Stimulated activated CD8-positive, alpha-beta memory T cell treated with anti-CD3 and anti-CD28 coated beads, Interleukin-7, amount 100 ng/mL, for 24 hours (primary cell): ENCODE measurements around the gene MVB12B.

ENCODE experiments used
- DNase-seq: peaks from one replicate; pipeline ENCODE4 v3.0.0-alpha.2; 2020; ENCODE audit warnings: low read depth

The MVB12B gene

GRCh38 chr9:126494264-126494663, 167.6 kb downstream of the MVB12B start:
- no peak for DNase-seq

DNA sequence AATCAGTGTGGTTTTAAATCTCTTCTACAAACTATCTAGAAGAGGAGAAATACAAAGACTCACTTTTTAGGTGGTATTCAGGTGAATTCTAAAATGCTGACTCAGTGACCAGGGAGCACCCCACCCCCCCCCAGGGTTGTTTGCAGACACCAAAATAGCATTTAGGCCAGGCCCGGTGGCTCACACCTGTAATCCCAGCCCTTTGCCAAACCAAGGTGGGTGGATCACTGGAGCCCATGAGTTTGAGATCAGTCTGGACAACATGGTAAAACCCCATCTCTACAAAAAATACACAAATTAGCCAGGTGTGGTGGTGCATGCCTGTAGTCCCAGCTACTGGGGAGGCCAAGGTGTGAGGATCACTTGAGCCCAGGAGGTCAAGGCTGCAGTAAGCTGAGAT, 168.1 kb downstream of the MVB12B start:
- DNase-seq: no peak

DNA sequence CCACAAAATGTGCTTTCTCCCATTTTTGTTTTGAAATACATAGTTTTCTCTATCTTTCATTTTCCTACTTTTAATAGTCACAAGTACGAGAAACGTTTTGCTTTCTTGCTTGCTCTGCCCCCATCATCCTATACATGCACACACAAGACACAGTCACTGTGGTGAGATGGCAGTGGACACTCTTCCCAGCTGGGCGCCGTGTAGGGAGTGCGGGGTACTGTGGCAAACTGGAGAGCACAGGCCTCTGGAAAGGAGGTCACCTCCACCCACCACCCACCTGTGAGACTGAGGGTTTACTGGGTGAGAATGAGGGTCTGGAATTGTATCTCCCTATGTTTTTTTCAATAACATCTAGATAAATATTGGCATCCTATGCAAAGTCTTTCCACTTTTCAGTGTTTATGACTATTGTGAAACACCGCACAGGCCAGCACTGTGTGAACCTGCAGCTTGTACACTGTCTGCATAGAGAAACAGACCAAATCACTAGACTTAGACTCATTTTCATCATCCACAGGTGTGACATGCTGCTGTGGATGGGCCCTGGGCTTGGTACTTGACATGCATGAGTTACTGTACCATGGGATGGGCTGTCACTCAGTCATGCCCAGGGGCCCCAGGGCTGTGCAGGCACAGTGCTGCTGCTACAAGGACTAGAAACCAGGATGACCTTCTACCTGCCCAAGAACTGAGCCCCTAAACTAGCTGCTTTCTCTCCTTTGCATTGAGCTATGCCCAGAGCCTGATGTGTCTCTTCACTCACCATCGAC, 169.0 kb downstream of the MVB12B start:
- DNase-seq: no peak

DNA sequence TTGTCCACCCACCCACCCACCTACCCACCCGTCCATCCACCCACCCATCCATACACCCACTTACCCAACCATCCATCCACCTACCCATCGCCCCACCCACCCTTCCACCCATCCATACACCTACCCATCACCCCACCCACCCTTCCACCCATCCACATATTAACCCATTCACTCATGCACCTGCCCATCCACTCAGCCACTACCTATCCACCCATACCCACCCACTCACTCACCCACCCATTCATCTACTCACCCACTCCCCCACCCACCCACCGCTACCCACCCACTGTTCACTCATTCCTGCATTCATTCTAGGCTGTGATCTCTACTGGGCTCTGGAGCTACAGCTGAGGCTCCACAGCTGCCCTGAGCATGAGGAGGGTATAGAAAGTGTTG, 169.6 kb downstream of the MVB12B start:
- no peak for DNase-seq

GRCh38 chr9:126496781-126497659, 170.4 kb downstream of the MVB12B start:
- no peak for DNase-seq

DNA sequence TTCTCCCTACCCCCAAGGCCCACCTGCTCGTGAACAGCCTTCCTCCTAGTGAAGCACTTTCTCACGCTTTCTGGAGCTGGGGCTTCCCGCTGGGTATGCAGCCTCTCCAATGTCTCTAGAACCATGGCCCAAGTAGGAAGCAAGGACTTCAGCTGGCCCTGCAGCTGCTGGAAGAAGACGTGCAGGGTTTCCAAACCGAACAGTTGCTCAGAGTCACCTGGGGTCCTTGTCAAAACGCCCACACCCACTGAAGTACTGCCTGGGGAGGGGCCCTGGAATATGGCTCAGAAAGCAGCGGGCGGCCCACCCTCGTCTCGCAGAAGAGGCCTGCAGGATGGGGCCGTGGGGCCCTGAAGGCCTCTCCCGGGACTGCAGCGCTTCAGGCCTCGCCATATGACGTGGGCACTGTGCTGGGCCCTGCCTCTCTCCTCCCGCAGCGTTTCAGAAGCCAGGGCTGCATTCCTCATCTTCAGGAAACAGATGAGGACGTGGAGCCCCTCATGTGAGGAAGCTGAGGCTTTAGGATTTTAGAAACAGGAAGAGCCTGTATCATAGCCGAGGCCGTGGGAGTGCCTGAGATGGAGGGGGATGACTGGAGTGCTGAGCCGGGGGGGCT, 171.1 kb downstream of the MVB12B start:
- no peak for DNase-seq

GRCh38 chr9:126498331-126498730, 171.7 kb downstream of the MVB12B start:
- no peak for DNase-seq

DNA sequence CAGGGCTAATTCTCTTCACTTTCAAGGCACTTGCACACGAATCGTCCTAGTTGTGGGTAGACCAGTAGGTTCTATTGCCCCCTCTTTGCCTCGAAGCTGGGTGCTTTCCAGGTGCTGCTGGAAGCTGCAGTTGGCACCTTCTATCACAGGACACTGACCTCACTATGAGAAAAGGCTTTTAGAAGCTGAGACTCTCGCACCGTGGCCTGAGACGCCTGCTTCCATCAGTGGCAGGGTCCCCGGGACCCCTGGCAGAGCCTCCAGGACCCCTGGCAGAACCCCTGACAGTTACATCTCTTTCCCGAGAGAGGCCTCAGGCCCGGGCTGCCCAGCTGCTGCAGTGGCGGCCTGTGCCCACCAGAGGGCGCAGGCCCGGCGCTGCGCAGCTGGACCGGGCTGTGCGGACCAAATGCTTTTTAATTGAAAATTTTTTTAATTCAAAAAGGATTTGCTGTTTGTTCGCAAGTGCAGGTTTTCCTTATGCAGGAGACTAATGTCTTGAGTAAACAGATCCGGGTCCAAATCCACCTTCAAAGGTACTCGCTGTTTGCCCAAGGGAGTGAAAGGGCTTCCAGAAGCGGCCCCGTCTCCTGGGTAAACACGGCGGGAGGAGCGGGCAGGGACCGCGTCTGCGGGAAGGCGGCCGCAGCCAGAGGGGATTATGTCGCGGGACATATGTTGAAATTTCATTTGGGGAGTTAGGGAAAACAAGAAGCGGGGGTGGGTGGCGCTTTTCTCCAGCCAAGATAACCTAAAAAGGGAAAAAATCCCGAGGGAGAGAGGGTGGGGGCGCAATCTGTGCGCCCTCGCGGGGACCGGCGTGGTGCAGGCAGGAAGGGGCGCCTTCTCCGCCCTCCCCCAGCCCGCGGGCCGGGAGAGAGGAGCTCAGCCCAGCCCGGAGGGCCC, 172.6 kb downstream of the MVB12B start:
- DNase-seq: no peak

DNA sequence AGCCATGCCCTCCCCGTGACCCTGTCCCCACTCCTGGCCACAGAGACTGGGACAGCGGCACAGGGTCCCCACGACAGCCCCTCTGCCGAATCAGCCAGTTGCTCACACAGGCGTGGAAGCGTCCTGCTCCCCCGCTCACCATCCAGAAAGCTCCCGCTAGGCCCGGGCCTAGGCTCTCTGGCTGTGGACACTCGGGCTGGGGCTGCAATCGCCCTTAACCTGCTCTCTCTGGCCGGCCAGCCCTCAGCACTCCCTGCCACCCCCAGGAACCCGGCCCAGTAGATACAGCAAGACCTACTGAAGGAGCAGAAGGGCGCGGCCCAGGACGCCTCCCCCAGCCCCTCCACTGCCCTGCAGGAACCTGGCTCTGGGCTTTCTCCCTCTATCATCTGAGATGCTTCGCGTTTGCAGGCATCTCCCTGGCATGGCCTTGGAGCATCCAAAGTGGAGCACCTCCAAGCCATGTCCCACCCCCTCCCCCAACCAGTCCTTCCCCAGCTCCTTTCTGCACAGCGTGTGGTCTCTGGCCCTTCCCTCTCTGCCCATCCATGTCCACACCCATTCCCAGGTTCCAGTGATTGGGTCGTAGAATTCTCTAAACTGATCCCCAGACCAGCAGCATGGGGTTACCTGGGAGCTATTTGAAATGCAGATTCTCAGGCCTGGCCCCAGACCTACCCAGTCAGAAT, 173.4 kb downstream of the MVB12B start:
- DNase-seq: no peak

- DNase-seq: peak; percentile 46
These were observed 174.2 kb downstream of the MVB12B start for GRCh38 chr9:126500600-126501382.

DNA sequence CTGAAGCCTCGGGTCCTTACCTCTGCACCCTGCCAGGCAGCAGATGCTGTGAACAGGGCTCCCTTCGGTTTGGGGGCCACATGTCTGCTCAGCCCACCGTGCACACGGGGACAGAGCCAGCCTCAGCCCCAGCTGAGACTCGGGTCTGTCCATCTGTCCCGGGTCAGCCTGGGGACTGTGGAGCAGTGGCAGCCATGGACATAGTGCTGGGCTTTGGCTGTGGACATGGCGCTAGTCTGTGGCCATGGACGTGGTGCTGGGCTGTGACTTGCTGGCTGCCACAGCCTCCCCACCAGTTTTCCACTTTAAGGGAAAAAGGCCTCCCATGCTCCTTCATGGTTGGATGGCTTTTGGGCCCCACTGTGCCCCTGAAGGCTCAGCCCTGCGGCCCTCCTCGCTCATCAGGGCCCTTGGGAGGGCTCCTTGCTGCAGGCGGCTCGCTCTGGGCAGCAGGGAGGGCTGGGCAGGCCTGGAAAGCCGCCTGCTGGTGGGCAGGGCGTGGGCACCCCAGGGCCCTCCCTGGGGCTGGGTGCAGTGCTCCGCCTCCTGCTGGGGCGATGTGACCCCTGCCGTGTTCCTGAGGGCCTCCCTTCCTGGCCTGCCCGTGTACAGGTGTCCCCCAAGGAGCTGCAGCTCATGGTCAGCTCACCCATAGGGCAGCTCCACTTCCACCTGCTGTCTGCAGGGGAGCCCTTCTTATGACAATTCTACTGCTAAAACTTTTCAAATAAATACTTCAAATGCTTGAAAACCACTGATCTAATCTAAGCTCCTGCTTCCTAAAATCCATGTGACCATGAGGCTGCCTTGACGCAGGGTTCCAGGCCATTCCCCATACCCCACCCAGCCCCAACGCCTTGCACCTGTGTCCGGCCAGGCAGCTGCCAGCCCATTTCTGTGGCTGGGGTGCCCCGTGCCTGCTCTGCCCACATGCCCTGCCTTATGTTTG, 175.0 kb downstream of the MVB12B start:
- DNase-seq: no peak

GRCh38 chr9:126502417-126503332, 176.0 kb downstream of the MVB12B start:
- no peak for DNase-seq

- no peak for DNase-seq
These were observed 176.9 kb downstream of the MVB12B start for GRCh38 chr9:126503333-126504085.

DNA sequence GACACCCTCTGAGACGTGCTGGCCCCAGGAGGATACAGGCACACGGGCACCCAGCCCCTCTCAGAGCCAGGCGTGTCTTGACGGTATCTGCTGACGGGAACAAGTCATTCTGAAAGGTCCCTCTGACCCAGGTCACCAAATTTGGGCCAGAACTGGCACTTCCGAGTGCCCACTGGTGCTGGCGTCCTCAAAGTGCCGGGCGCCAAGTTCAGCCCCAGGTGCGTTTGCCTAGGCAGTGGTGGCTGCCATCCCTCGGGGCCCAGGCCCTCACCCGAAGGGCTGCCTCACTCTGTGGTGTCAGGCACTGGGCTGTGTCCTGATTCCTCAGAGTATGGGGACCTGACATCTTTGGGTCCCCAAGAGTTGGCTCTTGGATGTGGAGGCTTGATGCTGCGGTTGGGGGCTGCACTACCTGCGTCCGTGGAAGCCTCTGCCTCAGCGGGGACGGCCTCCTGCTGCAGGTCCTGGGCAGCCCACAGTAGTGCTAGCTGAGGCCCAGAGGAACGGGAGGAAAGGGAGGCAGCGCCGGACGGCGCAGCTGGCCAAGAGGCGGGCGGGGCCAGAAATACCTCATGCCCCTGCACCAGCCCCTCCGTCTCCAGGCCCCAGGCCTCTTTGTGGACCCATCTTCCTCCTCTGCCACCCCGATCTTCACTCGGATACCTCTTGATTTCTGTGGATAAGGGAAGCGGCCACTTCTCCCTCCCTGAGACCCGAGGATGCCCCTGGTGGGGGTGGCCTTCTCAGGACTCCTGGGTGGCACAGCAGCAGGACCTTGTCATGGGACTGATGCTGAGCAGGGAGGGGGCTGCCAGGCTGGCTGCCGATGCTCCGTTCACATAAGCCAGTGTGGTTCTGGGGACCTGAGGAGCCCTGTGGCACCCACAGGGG, 177.7 kb downstream of the MVB12B start:
- no peak for DNase-seq

DNA sequence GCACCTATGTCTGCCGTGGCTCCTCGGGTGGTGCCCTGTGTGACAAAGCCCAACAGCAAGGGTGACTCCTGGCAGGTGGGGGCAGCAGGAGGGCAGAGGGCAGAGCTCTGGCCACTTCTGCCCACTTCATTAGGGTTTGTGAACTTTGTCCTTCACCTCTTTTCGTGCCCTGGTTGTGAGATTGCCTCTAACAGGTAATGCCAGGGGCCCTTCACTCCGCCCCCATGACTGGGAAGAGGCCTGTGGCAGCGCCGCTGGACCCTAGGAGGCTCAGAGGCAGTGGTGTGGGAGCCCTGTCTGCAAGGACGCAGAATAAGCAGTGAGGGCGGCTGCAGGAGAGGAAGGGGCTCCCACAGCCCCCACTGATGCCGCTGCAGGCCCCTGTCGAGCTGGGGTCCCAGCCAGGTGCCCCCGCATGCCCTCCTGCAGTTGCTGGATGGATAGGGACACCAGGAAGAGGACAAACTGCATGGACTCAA, 178.4 kb downstream of the MVB12B start:
- DNase-seq: no peak

GRCh38 chr9:126505697-126506346, 179.2 kb downstream of the MVB12B start:
- DNase-seq: no peak
